ENCODE measurements around the gene FES.

- TF ChIP-seq FOXM1 (IDR thresholded peaks at IDR 0.05; ENCODE audit: borderline replicate concordance, low read depth) (no peak), TAF1 (IDR thresholded peaks at IDR 0.05; ENCODE audit: low read depth) (no peak), TEAD4 (IDR thresholded peaks at IDR 0.05) (no peak), REST (IDR thresholded peaks at IDR 0.05; ENCODE audit: low read depth) (no peak), RAD21 (IDR thresholded peaks at IDR 0.05; ENCODE audit: low read depth) (no peak), USF1 (IDR thresholded peaks at IDR 0.05) (no peak), EP300 (IDR thresholded peaks at IDR 0.05; ENCODE audit: borderline replicate concordance) (no peak)
Measured at GRCh38 chr15:90910441-90911301, 26.4 kb downstream of the FES start.

Data from Ishikawa (cell line).